HS-5 (cell line): Measurements from ENCODE around the gene CASTOR1.

Source experiments
- DNase-seq: peaks from one replicate; pipeline ENCODE4 v3.0.0-alpha.2; 2012; ENCODE audit warnings: low read depth

The CASTOR1 gene

GRCh38 chr22:30262917-30263741, 26.2 kb downstream of the CASTOR1 start:
- DNase-seq: no peak

GRCh38 chr22:30262112-30262511, 27.2 kb downstream of the CASTOR1 start:
- DNase-seq: no peak

GRCh38 chr22:30261134-30261533, 28.2 kb downstream of the CASTOR1 start:
- no peak for DNase-seq

GRCh38 chr22:30260682-30261081, 28.6 kb downstream of the CASTOR1 start:
- DNase-seq: no peak

DNA sequence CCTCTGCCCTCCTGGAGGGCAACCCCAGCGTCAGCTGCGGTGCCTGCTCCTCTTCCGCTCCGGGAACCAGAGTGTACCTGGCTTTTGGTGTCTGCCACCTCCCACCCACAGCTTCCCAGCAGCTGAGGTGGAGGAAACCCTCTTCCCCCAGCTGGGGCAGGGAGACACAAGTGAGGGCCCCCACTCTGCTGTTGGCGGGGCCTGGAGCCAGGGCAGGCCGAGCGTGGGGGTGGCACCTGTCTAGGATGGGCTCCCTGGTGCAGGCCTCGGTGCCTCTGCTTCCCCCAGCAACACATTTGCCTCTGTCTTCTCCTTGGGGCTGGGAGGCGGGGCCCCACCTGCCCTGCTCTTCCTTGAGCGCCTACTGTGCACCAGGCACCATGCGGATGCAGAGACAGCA, 29.0 kb downstream of the CASTOR1 start:
- DNase-seq: no peak

DNA sequence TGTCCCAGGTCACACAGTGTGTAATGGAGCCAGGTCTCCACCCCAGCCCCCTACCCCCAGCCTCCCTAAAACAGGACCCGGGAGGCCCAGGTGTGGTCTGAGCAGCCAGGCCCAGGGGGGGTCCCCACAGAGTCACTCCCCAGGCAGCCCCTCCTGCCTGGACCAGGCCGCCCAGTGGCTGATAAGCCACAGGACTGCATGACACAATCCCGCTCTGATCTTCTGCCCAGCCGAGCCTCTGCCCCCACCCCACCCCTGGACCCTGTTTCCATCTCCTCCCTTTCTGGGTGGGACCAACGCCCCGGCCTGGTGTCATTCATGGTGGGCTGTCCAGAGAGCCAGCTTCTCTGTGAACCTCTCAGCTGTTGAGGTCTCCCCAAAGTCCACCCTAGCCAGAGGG, 35.0 kb downstream of the CASTOR1 start:
- no peak for DNase-seq

DNA sequence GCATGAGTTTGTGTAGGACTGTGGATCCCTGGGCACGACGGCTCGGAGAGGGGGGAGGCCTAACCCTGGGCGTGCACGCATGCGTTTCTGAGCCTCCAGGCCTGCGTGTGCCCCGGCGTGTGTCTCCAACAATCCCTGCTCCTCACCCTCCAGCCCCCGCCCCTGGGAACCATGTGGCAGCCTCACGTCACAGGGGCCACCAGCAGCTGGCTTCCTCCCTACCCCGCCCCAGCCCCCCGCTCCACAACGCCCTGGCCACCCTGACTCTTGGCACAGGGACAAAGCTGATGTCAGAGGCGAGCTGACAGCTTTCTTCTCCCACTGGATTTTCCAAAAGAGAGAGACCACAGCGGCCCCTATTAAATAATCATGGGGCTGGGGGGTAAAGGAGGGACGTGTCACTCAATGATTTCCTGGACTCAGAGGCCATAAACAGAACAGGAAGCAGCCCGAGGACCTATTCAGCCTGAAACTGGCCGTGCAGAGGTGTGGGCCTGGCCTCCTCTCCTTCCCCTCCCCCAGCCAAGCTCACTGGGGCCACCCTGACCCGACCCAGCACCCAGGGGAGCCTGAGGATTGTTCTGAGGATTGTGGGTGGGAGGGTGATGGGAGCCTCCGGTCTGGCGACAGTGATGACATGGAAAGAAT, 36.0 kb downstream of the CASTOR1 start:
- no peak for DNase-seq

- no peak for DNase-seq
Measured at GRCh38 chr22:30252411-30253204, 36.7 kb downstream of the CASTOR1 start.

DNA sequence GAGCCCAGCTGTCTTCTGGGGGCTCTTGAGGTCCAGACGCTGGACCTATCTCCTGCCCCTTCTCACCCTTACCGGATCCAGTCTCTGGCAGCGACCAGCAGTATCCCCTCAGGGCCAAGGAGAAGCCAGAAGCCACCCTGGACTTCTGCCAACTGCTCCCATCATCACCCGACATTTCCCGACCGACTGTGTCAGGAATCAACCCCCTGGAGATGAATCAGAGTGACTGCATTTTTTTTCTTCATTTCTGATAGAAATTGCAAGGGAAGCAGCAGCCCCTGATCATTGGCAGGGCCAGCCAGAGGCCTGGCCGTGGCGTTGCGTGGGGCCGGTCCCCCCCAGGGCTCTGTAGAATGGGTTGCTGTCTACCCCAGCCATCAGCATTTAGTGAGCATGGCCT, 37.6 kb downstream of the CASTOR1 start:
- peak; percentile 34 for DNase-seq

DNA sequence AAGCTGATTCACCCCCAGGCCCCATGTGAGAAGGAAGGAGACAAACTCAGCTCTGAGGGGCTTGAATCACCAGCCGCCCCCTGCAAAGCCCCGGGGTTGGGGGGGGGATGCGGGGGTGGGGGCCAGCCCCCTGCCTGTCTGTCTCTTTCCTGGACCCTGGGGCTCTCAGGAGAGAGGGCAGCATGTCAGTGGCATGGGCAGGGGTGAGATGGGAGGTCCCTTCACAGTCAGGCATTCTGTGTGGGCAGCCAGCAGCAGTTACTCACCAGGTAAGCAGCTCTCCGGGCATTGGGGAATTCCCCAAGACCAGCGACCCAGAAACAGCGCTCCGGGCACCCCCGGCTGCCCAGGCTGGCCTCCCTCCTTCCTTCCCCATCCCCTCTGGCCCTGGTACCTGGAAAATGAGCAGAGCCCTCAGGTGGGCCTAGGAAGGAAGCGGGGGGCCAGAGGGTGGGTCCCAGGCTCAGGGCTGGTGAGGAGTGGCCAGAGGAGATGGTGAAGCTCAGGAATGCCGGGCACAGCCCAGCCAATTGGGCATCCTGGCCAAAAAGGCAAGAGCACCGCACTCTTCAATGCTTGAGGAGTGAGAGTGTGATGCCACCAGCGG, 38.5 kb downstream of the CASTOR1 start:
- DNase-seq: peak; percentile 29

GRCh38 chr22:30250039-30250565, 39.2 kb downstream of the CASTOR1 start:
- no peak for DNase-seq

DNA sequence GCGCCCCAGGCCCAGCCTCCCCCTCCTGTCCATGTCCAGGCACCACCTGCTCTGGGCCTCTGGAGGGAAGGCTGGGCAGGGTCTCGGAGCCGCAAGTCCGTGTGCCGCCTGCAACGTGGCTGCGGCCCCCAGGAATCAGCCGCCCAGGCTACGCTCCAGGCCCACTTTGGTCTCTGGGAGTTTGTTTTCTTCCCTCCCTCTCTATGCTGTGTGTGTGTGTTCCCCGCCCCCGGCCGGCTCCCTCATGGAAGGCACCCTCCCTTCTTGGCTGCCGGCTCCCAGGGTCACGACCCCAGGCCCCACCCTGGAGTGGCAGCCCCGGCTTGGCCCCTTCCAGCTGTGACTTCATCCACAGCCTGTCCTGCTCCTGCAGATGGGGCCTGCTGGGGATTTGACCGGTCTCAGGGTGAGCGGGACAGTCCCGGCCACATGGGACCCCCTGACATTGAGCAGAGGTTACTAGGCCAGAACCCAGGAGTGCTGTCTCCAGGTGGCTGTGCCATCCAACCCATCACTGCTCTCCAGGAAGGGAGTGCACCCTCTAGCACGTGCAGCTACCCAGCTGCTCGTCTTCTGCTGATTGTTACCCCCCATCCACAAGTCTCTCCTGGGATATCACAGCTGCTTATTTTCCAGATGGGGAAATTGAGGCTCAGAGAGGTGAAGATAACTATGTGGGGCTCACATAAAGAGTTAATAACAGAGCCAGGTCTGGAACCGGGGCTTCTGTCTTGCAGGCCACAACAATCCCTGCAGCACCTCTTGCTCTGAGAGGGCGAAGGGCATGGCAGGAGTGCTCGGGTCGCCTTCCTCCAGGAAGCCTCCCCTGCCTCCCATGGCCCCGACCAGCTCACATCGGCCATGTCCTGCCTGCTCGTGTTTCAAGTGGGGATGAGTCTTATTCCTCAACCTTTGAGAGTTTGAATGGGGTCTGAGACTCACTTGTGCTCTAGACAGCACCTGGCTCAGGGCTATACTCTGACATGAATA, 40.0 kb downstream of the CASTOR1 start:
- no peak for DNase-seq

- DNase-seq: no peak
Measured at GRCh38 chr22:30248484-30248883, 40.8 kb downstream of the CASTOR1 start.

GRCh38 chr22:30247974-30248373, 41.3 kb downstream of the CASTOR1 start:
- no peak for DNase-seq

- DNase-seq: no peak
Measured at GRCh38 chr22:30247561-30247960, 41.7 kb downstream of the CASTOR1 start.

GRCh38 chr22:30246814-30247376, 42.4 kb downstream of the CASTOR1 start:
- DNase-seq: no peak

DNA sequence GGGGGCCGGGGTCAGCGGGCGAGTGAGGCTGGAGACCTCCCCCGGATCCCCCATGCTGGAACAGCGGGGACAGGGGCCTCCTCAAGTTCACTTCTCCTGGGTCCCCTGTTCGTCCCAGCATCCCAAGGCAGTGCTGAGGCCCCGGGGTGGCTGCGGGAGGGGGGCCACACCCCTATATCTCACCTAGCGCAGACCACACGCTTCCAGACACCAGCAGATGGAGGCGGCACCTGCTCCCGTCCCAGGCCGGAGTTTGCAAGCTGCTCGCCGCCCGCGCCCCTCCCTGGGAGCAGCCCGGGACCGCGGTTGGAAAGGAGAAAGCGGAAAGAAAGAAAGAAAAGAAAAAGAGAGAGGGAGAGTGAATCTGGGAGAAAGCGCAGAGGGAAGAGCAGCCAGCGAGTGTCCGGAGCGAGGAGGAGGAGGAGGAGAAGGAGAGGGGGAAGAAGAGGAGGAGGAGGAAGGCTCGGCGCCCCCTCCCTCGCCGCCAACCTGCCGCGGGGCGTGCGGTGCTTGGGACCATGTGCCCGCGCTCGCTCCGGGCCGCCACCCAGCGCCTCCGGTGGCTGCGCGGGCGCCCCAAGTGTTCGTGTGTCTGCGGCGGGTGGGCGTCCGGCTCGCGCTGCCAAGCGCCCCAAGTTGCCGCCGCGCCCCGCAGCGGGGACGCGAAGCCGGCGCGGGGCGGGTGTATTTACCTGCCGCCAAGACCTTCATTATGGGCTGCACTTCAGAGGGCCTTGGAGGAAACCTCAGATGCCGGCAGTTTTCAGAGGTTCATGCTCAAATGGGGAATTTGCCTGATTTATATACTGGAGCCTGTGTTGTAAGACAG, 43.1 kb downstream of the CASTOR1 start, which contains the start of gene LIF:
Gene LIF (minus strand): TSS at position 775 of the 829 bp plus-strand sequence. CDS start 64 bp downstream, at position 711.
- no peak for DNase-seq

- DNase-seq: no peak
Measured at GRCh38 chr22:30245181-30245984, 43.9 kb downstream of the CASTOR1 start.

GRCh38 chr22:30244641-30245040, 44.7 kb downstream of the CASTOR1 start:
- DNase-seq: no peak
